HCT116 (cell line): ENCODE measurements around the gene MLPH. TPM values are rescaled to one million over a fixed set of nuclear protein-coding genes. Genes with fewer than 3 reads are reported as not detected.
A peak's percentile ranks its signal among the peaks of the same experiment; 100 is the strongest.

Source experiments
- ATAC-seq: fragments of 200-7000 bp; cut with Tn5 transposase; 2 replicates; pipeline ENCODE4 v1.9.1; 2020; ENCODE audit warnings: mild to moderate bottlenecking, moderate library complexity
- BruUV-seq: library from RNA; stranded (reverse); fragments of 400-500 nt; replicated peaks from 2 replicates; lab custom pipeline; 2021; lab: Mats Ljungman, UMichigan
- CTCF ChIA-PET: fragments of 300-600 bp; sonication (Branson Sonifier 250); formaldehyde crosslinking; loops from one replicate; lab custom pipeline; 2021; ENCODE audit warnings: antibody characterized with exemption; lab: Charles Lee
- POLR2A ChIA-PET: fragments of 300-600, 350-600 bp; sonication (Branson Sonifier 250); formaldehyde crosslinking; loops from one replicate; lab custom pipeline; 2021; ENCODE audit warnings: antibody characterized with exemption; lab: Charles Lee
- RAD21 ChIA-PET, 2 experiments: fragments of 300-600 bp; sonication (Branson Sonifier 250); formaldehyde crosslinking; loops; one replicate each; lab custom pipeline; 2023; ENCODE audit warnings: low total read pairs in 2 of 2; ENCODE audit not compliant: uncharacterized antibody in 2 of 2, unreplicated experiment in 2 of 2, low non-redundant PET in 1 of 2; lab: Charles Lee
- DNase-seq: peaks from one replicate; pipeline ENCODE4 v3.0.0-alpha.2; 2010; ENCODE audit warnings: low read depth, low spot score
- H2AFZ ChIP-seq: fragments of 200-600 bp; shearing (Covaris generic), sonication (generic); 2 replicates; pipeline ENCODE4 v1.6.1; 2017; ENCODE audit warnings: low read depth, mixed run types, mixed read lengths, antibody characterized with exemption, low read length; ENCODE audit not compliant: poor library complexity, severe bottlenecking
- H3K27ac ChIP-seq: 2 replicates; pipeline ENCODE4 v1.5.1; 2012; ENCODE audit warnings: low read depth, low read length
- H3K27me3 ChIP-seq: fragments of 200-600 bp; sonication (generic); 2 replicates; pipeline ENCODE4 v1.6.1; 2016; ENCODE audit warnings: mixed run types, low read length, mixed read lengths; ENCODE audit not compliant: insufficient read depth
- H3K36me3 ChIP-seq, 2 experiments: fragments of 200-500 bp in 1 of 2; fragments of 200-600 bp in 1 of 2; sonication (Bioruptor generic) in 1 of 2; sonication (generic) in 1 of 2; 2 replicates each; pipeline versions ENCODE4 v1.5.1 to v1.6.1; 2014 to 2016; ENCODE audit warnings: low read length in 2 of 2, inconsistent platforms in 1 of 2, mixed read lengths in 1 of 2, mixed run types in 1 of 2; ENCODE audit not compliant: insufficient read depth in 2 of 2, control insufficient read depth in 1 of 2
- H3K4me1 ChIP-seq, 2 experiments: fragments of 200-600 bp in 1 of 2; sonication (generic) in 1 of 2; 2 replicates each; pipeline versions ENCODE4 v1.5.1 to v1.6.1; 2012 to 2017; ENCODE audit warnings: low read length in 2 of 2, inconsistent platforms in 1 of 2, mild to moderate bottlenecking in 1 of 2, mixed read lengths in 1 of 2, mixed run types in 1 of 2, moderate library complexity in 1 of 2; ENCODE audit not compliant: insufficient read depth in 2 of 2, control insufficient read depth in 1 of 2
- H3K4me2 ChIP-seq: fragments of 200-600 bp; sonication (generic); 2 replicates; pipeline ENCODE4 v1.6.1; 2017; ENCODE audit warnings: mixed run types, low read length, mixed read lengths
- H3K4me3 ChIP-seq, 2 experiments: fragments of 200-600 bp in 1 of 2; sonication (generic) in 1 of 2; replicated peaks in 1 of 2; 2 replicates each; pipeline ENCODE4 v1.5.1; 2011 to 2016; ENCODE audit warnings: low read length in 2 of 2, control low read depth in 1 of 2, low read depth in 1 of 2, mild to moderate bottlenecking in 1 of 2, mixed read lengths in 1 of 2, mixed run types in 1 of 2
- H3K79me2 ChIP-seq: fragments of 200-600 bp; sonication (generic); 2 replicates; pipeline ENCODE4 v1.6.1; 2017; ENCODE audit warnings: mild to moderate bottlenecking, mixed run types, low read length, moderate library complexity, mixed read lengths; ENCODE audit not compliant: insufficient read depth
- H3K9ac ChIP-seq: fragments of 200-600 bp; sonication (generic); 2 replicates; pipeline ENCODE4 v1.6.1; 2016; ENCODE audit warnings: low read length, mixed read lengths
- H3K9me2 ChIP-seq: fragments of 200-600 bp; sonication (generic), shearing (Covaris generic); 2 replicates; pipeline ENCODE4 v1.6.1; 2017; ENCODE audit warnings: mixed run types, mild to moderate bottlenecking, moderate library complexity; ENCODE audit not compliant: insufficient read depth
- H3K9me3 ChIP-seq, 2 experiments: fragments of 200-500 bp in 1 of 2; fragments of 200-600 bp in 1 of 2; sonication (Bioruptor generic) in 1 of 2; sonication (generic) in 1 of 2; 2 replicates each; pipeline ENCODE4 v1.6.1; 2014 to 2017; ENCODE audit warnings: low read length in 2 of 2, mixed read lengths in 2 of 2, inconsistent platforms in 1 of 2, low read depth in 1 of 2, mild to moderate bottlenecking in 1 of 2, mixed run types in 1 of 2, moderate library complexity in 1 of 2; ENCODE audit not compliant: control insufficient read depth in 1 of 2, insufficient read depth in 1 of 2
- H4K20me1 ChIP-seq: fragments of 200-600 bp; sonication (generic), shearing (Covaris generic); 2 replicates; pipeline ENCODE4 v1.6.1; 2017; ENCODE audit warnings: mixed run types, mild to moderate bottlenecking, moderate library complexity; ENCODE audit not compliant: insufficient read depth
- EGR1 ChIP-seq: IDR thresholded peaks from 2 replicates; pipeline ENCODE4 v1.6.1; 2012; ENCODE audit warnings: low read depth
- FOSL1 ChIP-seq: IDR thresholded peaks from 2 replicates; pipeline ENCODE4 v1.6.1; 2012; ENCODE audit warnings: low read depth
- MAX ChIP-seq: IDR thresholded peaks from 2 replicates; pipeline ENCODE4 v1.6.1; 2012
- SIN3A ChIP-seq: IDR thresholded peaks from 2 replicates; pipeline ENCODE4 v1.6.1; 2012; ENCODE audit warnings: low read depth
- SP1 ChIP-seq: IDR thresholded peaks from 2 replicates; pipeline ENCODE4 v1.6.1; 2012; ENCODE audit warnings: low read depth
- ZBTB33 ChIP-seq: IDR thresholded peaks from 2 replicates; pipeline ENCODE4 v1.6.1; 2011; ENCODE audit warnings: mild to moderate bottlenecking, low read length, moderate library complexity; ENCODE audit not compliant: insufficient replicate concordance; ENCODE audit errors: extremely low read depth
- ZNF274 ChIP-seq: fragments of 200-500 bp; sonication (Bioruptor generic); IDR thresholded peaks from 2 replicates; pipeline ENCODE4 v1.6.1; 2014; ENCODE audit warnings: mild to moderate bottlenecking, low read depth, low read length, inconsistent platforms
- intact Hi-C: fragments of 100-400 bp; cut with micrococcal nuclease; formaldehyde crosslinking; loops from 2 replicates; pipeline ENCODE4 v1.10.0; 2022
- total RNA-seq: library from RNA; stranded (reverse); gene quantifications from one replicate; pipeline ENCODE4 v1.2.1, GENCODE V29; 2021; ENCODE audit not compliant: unreplicated experiment

MLPH gene
- total RNA-seq, 1 experiment from 2014 or later, result 81.4 TPM

DNA sequence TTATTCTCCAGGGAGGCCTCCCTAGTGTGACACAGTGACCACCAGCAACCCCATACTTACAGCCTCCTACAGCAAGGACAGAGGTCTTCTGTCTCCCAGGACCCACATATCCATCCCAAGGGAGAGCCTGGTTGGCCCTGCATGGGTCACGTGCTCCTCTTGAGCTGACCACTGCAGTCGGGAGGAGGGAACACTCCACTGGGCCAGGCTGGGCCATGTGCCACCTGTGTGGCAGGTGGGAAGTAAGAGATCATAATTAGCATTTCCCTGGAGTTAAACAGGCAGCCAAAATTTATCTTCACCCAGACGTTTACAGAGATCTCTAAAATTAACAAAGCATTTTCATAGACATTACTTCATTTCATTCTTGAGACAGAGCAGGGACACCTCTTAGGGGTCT, 33.4 kb upstream of the MLPH start:
- ChIA-PET CTCF (no interaction called here), POLR2A (no interaction called here), RAD21 (no interaction called here)
- Histone ChIP-seq H3K9ac (no peak overlapping the region), H2AFZ (no peak overlapping the region), H3K4me2 (no peak overlapping the region), H3K79me2 (no peaks in the 10 kb centered on the region), H3K36me3 (no peaks in the 10 kb centered on the region), H4K20me1 (no peaks in the 10 kb centered on the region), H3K9me3 (no peaks in the 10 kb centered on the region), H3K4me3 (no peak overlapping the region), H3K27me3 (no peaks in the 10 kb centered on the region), H3K9me2 (no peaks in the 10 kb centered on the region), H3K27ac (no peak overlapping the region), H3K4me1 (peaks cover 3 to 16% of the 10 kb centered on the region in 2 experiments; a peak in 3 of 4 replicates)
- no TSS peak for BruUV-seq
- intact Hi-C loops, result no loop called here
- ATAC-seq (no peak), DNase-seq (no peak)
- TF ChIP-seq MAX (no peak), SIN3A (no peak), ZBTB33 (no peak), SP1 (no peak), FOSL1 (no peak)

GRCh38 chr2:237455764-237456163, 31.3 kb upstream of the MLPH start:
- POLR2A ChIA-PET, result no interaction called here
- ATAC-seq, result peak; percentile 16

More at GRCh38 chr2:237455764-237456163, 31.3 kb upstream of the MLPH start:
- intact Hi-C loops, result no loop called here
- ChIA-PET CTCF (interaction anchor here (1.3 kb wide), 1 partner anchor 16 kb away, joined by 3 read pairs; no protein-coding TSS in a partner anchor), RAD21 (no interaction called here)
- H3K27me3 ChIP-seq, result no peaks in the 10 kb centered on the region
- no peaks in the 10 kb centered on the region for H3K9me3 ChIP-seq
- H3K27ac ChIP-seq, result no peak overlapping the region
- H3K9me2 ChIP-seq, result no peaks in the 10 kb centered on the region
- no peak overlapping the region for H3K9ac ChIP-seq
- DNase-seq, result no peak
- H3K4me1 ChIP-seq, result peaks cover 3 to 30% of the 10 kb centered on the region in 2 experiments; a peak in 3 of 4 replicates
- peak overlapping the region; percentile 59 for H3K4me2 ChIP-seq
- H2AFZ ChIP-seq, result peak overlapping the region; percentile 80
- BruUV-seq, result no TSS peak
- H3K4me3 ChIP-seq, result peak overlapping the region in 1 of 2 experiments; percentile 7; a peak in 1 of 4 replicates
- TF ChIP-seq ZNF274 (no peak), EGR1 (no peak)
- no peaks in the 10 kb centered on the region for H3K79me2 ChIP-seq
- H4K20me1 ChIP-seq, result no peaks in the 10 kb centered on the region
- no peaks in the 10 kb centered on the region for H3K36me3 ChIP-seq
